ENCODE data around the gene SGK1. TPM values are rescaled to one million over a fixed set of nuclear protein-coding genes. Genes with fewer than 3 reads are reported as not detected.
"Not testable (repeated sequence)": the region's sequence is repeated elsewhere in the genome, so short reads cannot be mapped to it uniquely, and the experiment has no call there.

The SGK1 gene
- polyA plus RNA-seq, 4 donors: 54.5 to 848 (median 183) TPM

DNA sequence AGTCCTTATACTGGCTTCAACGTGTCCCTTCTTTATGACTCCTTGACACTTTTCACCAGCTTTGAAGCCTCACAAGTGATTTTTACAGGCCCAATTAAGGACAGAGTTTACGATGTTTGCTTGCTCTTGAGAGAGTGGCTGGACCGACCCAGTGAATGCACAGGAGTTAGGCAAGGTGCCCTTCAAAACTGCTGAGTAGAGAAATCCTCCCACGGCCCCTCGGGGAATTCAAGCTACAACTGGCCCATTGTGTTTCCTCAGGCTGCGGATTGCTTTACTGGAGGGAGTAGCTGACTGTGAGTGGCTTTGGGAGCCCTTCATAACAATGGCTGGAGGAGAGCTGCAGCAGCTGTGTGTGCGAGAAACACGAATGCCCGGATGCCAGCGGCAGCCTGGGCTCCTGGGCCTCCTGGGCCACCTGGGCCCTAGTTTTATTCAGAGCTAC is 50.0 kb downstream of the SGK1 start:
- H3K4me3 ChIP-seq (ENCODE audit: low read depth in 1 of 3, low read length in 3 of 3): no peak overlapping the region
- no peaks in the 10 kb centered on the region for H3K4me1 ChIP-seq (ENCODE audit: control insufficient read depth in 3 of 3, insufficient read depth in 2 of 3, low read depth in 1 of 3, low read length in 2 of 3)
- WGBS, 3 donors: 49 to 75% (median 64%) methylated on average over 10 of the region's 10 CpGs
- no peaks in the 10 kb centered on the region for H3K27me3 ChIP-seq (ENCODE audit: control insufficient read depth in 3 of 3, insufficient read depth in 3 of 3, low read length in 3 of 3)
- H3K36me3 ChIP-seq (ENCODE audit: control insufficient read depth in 3 of 3, insufficient read depth in 2 of 3, low read depth in 1 of 3, low read length in 3 of 3): no peaks in the 10 kb centered on the region
- H3K27ac ChIP-seq (ENCODE audit: low read depth in 1 of 3, low read length in 2 of 3): no peak overlapping the region
- no peaks in the 10 kb centered on the region for H3K9me3 ChIP-seq (ENCODE audit: control insufficient read depth in 2 of 2, insufficient read depth in 1 of 2, low read depth in 1 of 2, low read length in 1 of 2)
- no peak for FAIRE-seq
- peak in 1 of 2 donors; percentile 67 for DNase-seq

DNA sequence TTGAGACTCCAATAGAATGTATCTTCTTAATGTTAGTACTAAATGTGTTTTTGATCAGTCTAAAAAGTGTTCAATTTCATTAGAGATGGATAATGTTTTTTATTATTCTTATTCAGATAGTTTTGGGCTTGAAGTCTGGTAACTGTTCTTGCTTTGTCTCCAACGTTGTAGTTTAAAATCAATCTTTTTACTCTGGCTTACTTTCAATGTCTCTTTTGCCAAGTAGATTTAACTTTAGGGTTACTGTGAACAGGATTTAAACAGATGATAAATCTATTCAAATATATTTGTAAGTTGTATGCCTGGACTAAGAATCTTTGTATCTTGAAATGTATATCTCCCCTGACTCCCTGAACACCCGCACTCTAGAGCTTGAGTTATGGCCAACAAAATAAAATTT is 51.1 kb downstream of the SGK1 start:
- no peak overlapping the region for H3K27ac ChIP-seq (ENCODE audit: low read depth in 1 of 3, low read length in 2 of 3)
- no peak for FAIRE-seq
- H3K4me3 ChIP-seq (ENCODE audit: low read depth in 1 of 3, low read length in 3 of 3): no peak overlapping the region
- H3K9me3 ChIP-seq (ENCODE audit: control insufficient read depth in 2 of 2, insufficient read depth in 1 of 2, low read depth in 1 of 2, low read length in 1 of 2): no peaks in the 10 kb centered on the region
- no peaks in the 10 kb centered on the region for H3K36me3 ChIP-seq (ENCODE audit: control insufficient read depth in 3 of 3, insufficient read depth in 2 of 3, low read depth in 1 of 3, low read length in 3 of 3)
- H3K27me3 ChIP-seq (ENCODE audit: control insufficient read depth in 3 of 3, insufficient read depth in 3 of 3, low read length in 3 of 3): no peaks in the 10 kb centered on the region
- 81 to 89% (median 84%) methylated on average over 2 of the region's 2 CpGs for WGBS, 3 donors
- no peak for DNase-seq
- H3K4me1 ChIP-seq (ENCODE audit: control insufficient read depth in 3 of 3, insufficient read depth in 2 of 3, low read depth in 1 of 3, low read length in 2 of 3): no peaks in the 10 kb centered on the region

DNA sequence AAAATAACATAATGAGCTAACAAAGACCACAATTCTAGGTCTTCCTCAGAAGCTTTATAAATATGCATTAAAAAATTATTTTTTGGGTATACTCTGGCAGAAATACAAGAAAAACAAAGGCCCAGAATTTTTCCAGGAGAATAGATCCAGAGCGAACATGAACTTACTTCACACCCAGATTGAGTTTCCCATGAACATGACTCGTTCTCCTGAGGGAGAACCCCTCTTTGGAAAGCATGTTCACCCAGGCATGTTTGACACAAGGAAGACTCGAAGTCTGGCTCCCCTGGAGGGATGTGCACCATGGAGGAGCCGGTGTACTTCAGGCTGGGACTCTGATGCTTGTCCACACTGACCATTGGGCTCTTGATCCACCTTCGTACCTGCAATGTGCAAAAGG is 56.1 kb downstream of the SGK1 start:
- FAIRE-seq (no peak), DNase-seq (no peak)
- no peaks in the 10 kb centered on the region for H3K36me3 ChIP-seq (ENCODE audit: control insufficient read depth in 3 of 3, insufficient read depth in 2 of 3, low read depth in 1 of 3, low read length in 3 of 3)
- no peaks in the 10 kb centered on the region for H3K4me1 ChIP-seq (ENCODE audit: control insufficient read depth in 3 of 3, insufficient read depth in 2 of 3, low read depth in 1 of 3, low read length in 2 of 3)
- no peaks in the 10 kb centered on the region for H3K27me3 ChIP-seq (ENCODE audit: control insufficient read depth in 3 of 3, insufficient read depth in 3 of 3, low read length in 3 of 3)
- H3K4me3 ChIP-seq (ENCODE audit: low read depth in 1 of 3, low read length in 3 of 3): no peak overlapping the region
- H3K9me3 ChIP-seq (ENCODE audit: control insufficient read depth in 2 of 2, insufficient read depth in 1 of 2, low read depth in 1 of 2, low read length in 1 of 2): no peaks in the 10 kb centered on the region
- WGBS, 3 donors: 88 to 93% (median 88%) methylated on average over 5 of the region's 5 CpGs
- no peak overlapping the region for H3K27ac ChIP-seq (ENCODE audit: low read depth in 1 of 3, low read length in 2 of 3)

DNA sequence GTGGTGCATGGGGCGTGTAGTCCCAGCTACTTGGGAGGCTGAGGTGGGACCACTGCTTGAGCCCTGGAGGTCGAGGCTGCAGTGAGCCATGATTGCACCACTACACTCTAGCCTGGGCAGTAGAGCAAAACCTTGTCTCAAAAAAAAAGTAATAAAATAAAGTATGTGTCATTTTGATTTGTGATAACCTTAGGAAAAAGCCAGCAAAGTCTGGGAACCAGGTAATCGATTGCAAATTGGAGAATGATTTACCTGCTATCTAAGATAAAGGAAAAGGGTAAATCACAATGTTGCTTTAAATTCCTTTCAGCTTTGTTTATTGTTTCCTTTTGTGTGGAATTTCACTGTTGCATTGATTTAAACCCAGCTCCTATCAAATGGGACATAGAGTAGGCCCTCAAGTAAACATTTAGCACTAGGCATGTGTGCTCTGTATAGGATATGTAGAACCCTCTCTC is 59.0 kb downstream of the SGK1 start:
- Histone ChIP-seq H3K27ac (ENCODE audit: low read depth in 1 of 3, low read length in 2 of 3) (no peak overlapping the region), H3K27me3 (ENCODE audit: control insufficient read depth in 3 of 3, insufficient read depth in 3 of 3, low read length in 3 of 3) (no peaks in the 10 kb centered on the region), H3K4me1 (ENCODE audit: control insufficient read depth in 3 of 3, insufficient read depth in 2 of 3, low read depth in 1 of 3, low read length in 2 of 3) (no peaks in the 10 kb centered on the region), H3K36me3 (ENCODE audit: control insufficient read depth in 3 of 3, insufficient read depth in 2 of 3, low read depth in 1 of 3, low read length in 3 of 3) (no peaks in the 10 kb centered on the region), H3K4me3 (ENCODE audit: low read depth in 1 of 3, low read length in 3 of 3) (no peak overlapping the region), H3K9me3 (ENCODE audit: control insufficient read depth in 2 of 2, insufficient read depth in 1 of 2, low read depth in 1 of 2, low read length in 1 of 2) (no peaks in the 10 kb centered on the region)
- 34 to 74% (median 54%) methylated on average over 3 of the region's 3 CpGs for WGBS, 3 donors
- FAIRE-seq (no peak), DNase-seq (peak in 1 of 2 donors; percentile 69)

DNA sequence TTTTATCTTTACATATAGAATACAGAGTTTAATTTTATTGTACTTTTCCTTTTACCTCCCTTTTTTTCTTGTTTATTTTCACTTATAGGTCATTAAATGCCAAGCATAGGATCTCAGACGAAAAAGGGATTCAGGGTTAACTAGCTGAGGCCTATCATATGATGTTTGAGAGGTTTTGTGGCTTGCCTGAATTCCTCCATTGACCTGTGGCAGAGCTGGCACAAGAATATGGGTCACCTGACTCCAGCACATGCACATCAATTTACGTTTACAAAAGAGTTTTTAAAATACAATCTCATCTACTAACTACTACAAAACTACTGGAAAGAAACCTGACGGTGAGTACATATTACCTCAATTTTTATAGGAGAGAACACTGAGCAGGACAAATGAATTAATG is 60.4 kb downstream of the SGK1 start:
- FAIRE-seq: no peak
- 74 to 91% (median 88%) methylated on average over 3 of the region's 3 CpGs for WGBS, 3 donors
- DNase-seq: no peak
- Histone ChIP-seq H3K4me1 (ENCODE audit: control insufficient read depth in 3 of 3, insufficient read depth in 2 of 3, low read depth in 1 of 3, low read length in 2 of 3) (no peaks in the 10 kb centered on the region), H3K27ac (ENCODE audit: low read depth in 1 of 3, low read length in 2 of 3) (no peak overlapping the region), H3K9me3 (ENCODE audit: control insufficient read depth in 2 of 2, insufficient read depth in 1 of 2, low read depth in 1 of 2, low read length in 1 of 2) (no peaks in the 10 kb centered on the region), H3K27me3 (ENCODE audit: control insufficient read depth in 3 of 3, insufficient read depth in 3 of 3, low read length in 3 of 3) (no peaks in the 10 kb centered on the region), H3K36me3 (ENCODE audit: control insufficient read depth in 3 of 3, insufficient read depth in 2 of 3, low read depth in 1 of 3, low read length in 3 of 3) (no peaks in the 10 kb centered on the region), H3K4me3 (ENCODE audit: low read depth in 1 of 3, low read length in 3 of 3) (no peak overlapping the region)

DNA sequence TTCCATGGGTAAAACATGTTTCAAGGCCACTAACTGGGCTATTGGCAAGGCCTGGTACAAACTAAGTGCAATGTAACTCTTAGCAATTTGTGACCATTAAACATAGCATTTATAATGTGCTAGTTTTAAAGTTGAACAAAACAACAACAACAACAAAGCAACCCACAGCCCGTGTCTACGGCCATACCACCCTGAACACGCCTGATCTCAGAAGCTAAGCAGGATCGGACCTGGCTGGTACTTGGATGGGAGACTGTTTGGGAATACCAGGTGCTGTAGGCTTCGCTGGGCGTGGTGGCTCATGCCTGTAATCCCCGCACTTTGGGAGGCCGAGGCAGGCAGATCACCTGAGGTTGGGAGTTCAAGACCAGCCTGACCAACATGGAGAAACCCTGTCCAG is 61.0 kb downstream of the SGK1 start:
- WGBS, 3 donors: 96 to 99% (median 98%) methylated on average over 8 of the region's 8 CpGs
- FAIRE-seq: no peak

DNA sequence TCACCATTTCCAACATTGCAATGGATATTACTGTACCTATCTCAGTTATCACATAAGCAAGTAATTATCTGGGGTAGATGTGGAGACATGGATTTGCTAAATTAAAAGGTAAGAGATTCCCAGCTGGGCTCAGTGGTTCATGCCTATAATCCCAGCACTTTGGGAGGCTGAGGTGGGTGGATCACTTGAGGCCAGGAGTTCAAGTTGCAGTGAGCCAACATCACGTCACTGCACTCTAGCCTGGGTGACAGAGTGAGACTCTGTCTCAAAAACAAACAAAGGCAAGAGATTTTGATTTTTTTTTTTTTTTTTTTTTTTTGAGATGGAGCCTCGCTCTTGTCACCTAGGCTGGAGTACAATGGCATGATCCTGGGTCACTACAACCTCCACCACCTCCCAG is 62.6 kb downstream of the SGK1 start:
- not testable (repeated sequence) for H3K4me1 ChIP-seq (ENCODE audit: control insufficient read depth in 3 of 3, insufficient read depth in 2 of 3, low read depth in 1 of 3, low read length in 2 of 3); H3K9me3 ChIP-seq (ENCODE audit: control insufficient read depth in 2 of 2, insufficient read depth in 1 of 2, low read depth in 1 of 2, low read length in 1 of 2); FAIRE-seq; H3K27ac ChIP-seq (ENCODE audit: low read depth in 1 of 3, low read length in 2 of 3); H3K36me3 ChIP-seq (ENCODE audit: control insufficient read depth in 3 of 3, insufficient read depth in 2 of 3, low read depth in 1 of 3, low read length in 3 of 3); H3K27me3 ChIP-seq (ENCODE audit: control insufficient read depth in 3 of 3, insufficient read depth in 3 of 3, low read length in 3 of 3); DNase-seq; H3K4me3 ChIP-seq (ENCODE audit: low read depth in 1 of 3, low read length in 3 of 3)
- 76 to 89% (median 89%) methylated on average over 2 of the region's 2 CpGs for WGBS, 3 donors

More for the DNA sequence above, 61.0 kb downstream of the SGK1 start:
- Histone ChIP-seq H3K27ac (ENCODE audit: low read depth in 1 of 3, low read length in 2 of 3) (no peak overlapping the region), H3K9me3 (ENCODE audit: control insufficient read depth in 2 of 2, insufficient read depth in 1 of 2, low read depth in 1 of 2, low read length in 1 of 2) (no peaks in the 10 kb centered on the region), H3K4me3 (ENCODE audit: low read depth in 1 of 3, low read length in 3 of 3) (no peak overlapping the region), H3K4me1 (ENCODE audit: control insufficient read depth in 3 of 3, insufficient read depth in 2 of 3, low read depth in 1 of 3, low read length in 2 of 3) (no peaks in the 10 kb centered on the region), H3K27me3 (ENCODE audit: control insufficient read depth in 3 of 3, insufficient read depth in 3 of 3, low read length in 3 of 3) (no peaks in the 10 kb centered on the region), H3K36me3 (ENCODE audit: control insufficient read depth in 3 of 3, insufficient read depth in 2 of 3, low read depth in 1 of 3, low read length in 3 of 3) (no peaks in the 10 kb centered on the region)
- no peak for DNase-seq

DNA sequence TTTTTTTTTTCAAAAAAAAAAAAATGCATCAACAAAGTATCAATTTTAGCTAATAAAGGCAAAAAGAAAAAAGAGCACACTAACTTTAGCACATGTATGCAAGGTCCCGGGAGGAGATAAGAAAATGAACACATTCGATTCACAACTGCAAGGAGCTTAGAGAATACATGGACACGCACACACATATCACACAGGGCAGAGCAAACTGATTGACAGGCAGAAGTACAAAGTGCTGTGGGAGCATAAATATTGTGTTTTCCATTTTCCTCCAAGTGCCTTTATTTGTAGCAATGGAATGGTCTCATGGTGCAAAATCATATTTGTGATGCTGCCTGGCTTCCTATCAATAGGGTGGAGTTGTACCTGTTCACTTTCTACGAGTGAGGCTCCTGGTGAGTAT is 63.8 kb downstream of the SGK1 start:
- peaks cover 3 to 6% (median 6%) of the 10 kb centered on the region in 3 donors for H3K4me1 ChIP-seq (ENCODE audit: control insufficient read depth in 3 of 3, insufficient read depth in 2 of 3, low read depth in 1 of 3, low read length in 2 of 3)
- WGBS, 3 donors: 88 to 97% (median 95%) methylated on average over 4 of the region's 4 CpGs
- FAIRE-seq: no peak
- H3K27me3 ChIP-seq (ENCODE audit: control insufficient read depth in 3 of 3, insufficient read depth in 3 of 3, low read length in 3 of 3): no peaks in the 10 kb centered on the region
- H3K36me3 ChIP-seq (ENCODE audit: control insufficient read depth in 3 of 3, insufficient read depth in 2 of 3, low read depth in 1 of 3, low read length in 3 of 3): no peaks in the 10 kb centered on the region
- H3K4me3 ChIP-seq (ENCODE audit: low read depth in 1 of 3, low read length in 3 of 3): no peak overlapping the region
- no peak for DNase-seq
- H3K9me3 ChIP-seq (ENCODE audit: control insufficient read depth in 2 of 2, insufficient read depth in 1 of 2, low read depth in 1 of 2, low read length in 1 of 2): no peaks in the 10 kb centered on the region
- H3K27ac ChIP-seq (ENCODE audit: low read depth in 1 of 3, low read length in 2 of 3): no peak overlapping the region

DNA sequence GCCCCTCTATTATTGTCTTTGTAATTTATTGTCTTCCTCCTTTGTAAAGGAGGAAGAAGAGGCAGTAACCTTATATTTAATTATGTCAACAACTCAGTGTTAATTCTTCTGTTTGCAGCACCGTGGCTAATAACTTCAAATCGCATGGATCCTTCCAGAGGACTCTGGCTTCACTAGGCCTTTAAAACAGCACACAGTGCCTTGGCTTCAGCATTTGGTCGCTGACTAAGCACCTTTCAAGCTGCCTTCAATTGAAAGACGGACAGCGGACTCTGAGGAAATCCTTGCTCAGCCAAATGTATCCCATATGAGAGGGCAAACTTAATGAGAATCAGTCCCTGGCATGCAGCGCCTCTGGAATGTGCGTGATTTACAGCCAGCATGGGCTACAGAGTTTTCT is 64.2 kb downstream of the SGK1 start:
- Histone ChIP-seq H3K4me1 (ENCODE audit: control insufficient read depth in 3 of 3, insufficient read depth in 2 of 3, low read depth in 1 of 3, low read length in 2 of 3) (peaks cover 3 to 6% (median 6%) of the 10 kb centered on the region in 3 donors), H3K4me3 (ENCODE audit: low read depth in 1 of 3, low read length in 3 of 3) (no peak overlapping the region), H3K27ac (ENCODE audit: low read depth in 1 of 3, low read length in 2 of 3) (no peak overlapping the region), H3K27me3 (ENCODE audit: control insufficient read depth in 3 of 3, insufficient read depth in 3 of 3, low read length in 3 of 3) (no peaks in the 10 kb centered on the region), H3K9me3 (ENCODE audit: control insufficient read depth in 2 of 2, insufficient read depth in 1 of 2, low read depth in 1 of 2, low read length in 1 of 2) (no peaks in the 10 kb centered on the region), H3K36me3 (ENCODE audit: control insufficient read depth in 3 of 3, insufficient read depth in 2 of 3, low read depth in 1 of 3, low read length in 3 of 3) (no peaks in the 10 kb centered on the region)
- 80 to 88% (median 80%) methylated on average over 7 of the region's 7 CpGs for WGBS, 3 donors
- peak in 1 of 2 donors; percentile 21 for DNase-seq
- FAIRE-seq: no peak
